Measurements from ENCODE around the gene OR52K1. TPM values are rescaled to one million over a fixed set of nuclear protein-coding genes. Genes with fewer than 3 reads are reported as not detected.

The OR52K1 gene
- total RNA-seq = not detected

- no peaks in the 10 kb centered on the region for H3K4me1 ChIP-seq
- no peak for TF ChIP-seq CTCF (IDR thresholded peaks at IDR 0.05)
- no peaks in the 10 kb centered on the region for H3K27me3 ChIP-seq
- H3K27ac ChIP-seq = no peak within 1 kb of the TSS
- no peak within 1 kb of the TSS for H3K4me3 ChIP-seq
- no peaks in the 10 kb centered on the region for H3K9me3 ChIP-seq
- H3K36me3 ChIP-seq = no peaks in the 10 kb centered on the region
- DNase-seq (ENCODE audit: low spot score) = no peak
These were observed at the start of gene OR52K1 for GRCh38 chr11:4482445-4482844. Gene OR52K1 (plus strand): TSS chr11:4482646. CDS start chr11:4488901, 6,255 bp downstream.

- H3K4me3 ChIP-seq = no peak overlapping the region
- H3K27me3 ChIP-seq = no peaks in the 10 kb centered on the region
- H3K27ac ChIP-seq = no peak overlapping the region
- no peak for DNase-seq (ENCODE audit: low spot score)
- no peaks in the 10 kb centered on the region for H3K36me3 ChIP-seq
- H3K4me1 ChIP-seq = no peaks in the 10 kb centered on the region
- TF ChIP-seq CTCF (IDR thresholded peaks at IDR 0.05) = no peak
- no peaks in the 10 kb centered on the region for H3K9me3 ChIP-seq
These were observed 48.6 kb upstream of the OR52K1 start for GRCh38 chr11:4433856-4434255.

GRCh38 chr11:4436411-4436810, 46.0 kb upstream of the OR52K1 start:
- Histone ChIP-seq H3K36me3 (no peaks in the 10 kb centered on the region), H3K4me3 (no peak overlapping the region), H3K4me1 (no peaks in the 10 kb centered on the region), H3K27me3 (no peaks in the 10 kb centered on the region), H3K9me3 (peaks cover 0 to 6% of the 10 kb centered on the region in 2 donors), H3K27ac (no peak overlapping the region)
- no peak for DNase-seq (ENCODE audit: low spot score)
- TF ChIP-seq CTCF (IDR thresholded peaks at IDR 0.05) = no peak

GRCh38 chr11:4441515-4441914, 40.9 kb upstream of the OR52K1 start:
- Histone ChIP-seq H3K4me3 (no peak overlapping the region), H3K27me3 (no peaks in the 10 kb centered on the region), H3K4me1 (no peaks in the 10 kb centered on the region), H3K36me3 (no peaks in the 10 kb centered on the region), H3K9me3 (peaks cover 0 to 6% of the 10 kb centered on the region in 2 donors), H3K27ac (no peak overlapping the region)
- no peak for DNase-seq (ENCODE audit: low spot score)
- TF ChIP-seq CTCF (IDR thresholded peaks at IDR 0.05) = no peak

GRCh38 chr11:4443232-4443891, 39.1 kb upstream of the OR52K1 start:
- peaks cover 0 to 6% of the 10 kb centered on the region in 2 donors for H3K9me3 ChIP-seq
- no peaks in the 10 kb centered on the region for H3K27me3 ChIP-seq
- H3K4me3 ChIP-seq = no peak overlapping the region
- H3K4me1 ChIP-seq = no peaks in the 10 kb centered on the region
- H3K27ac ChIP-seq = no peak overlapping the region
- H3K36me3 ChIP-seq = no peaks in the 10 kb centered on the region
- TF ChIP-seq CTCF (IDR thresholded peaks at IDR 0.05) = no peak
- no peak for DNase-seq (ENCODE audit: low spot score)

- Histone ChIP-seq H3K27me3 (no peaks in the 10 kb centered on the region), H3K4me1 (no peaks in the 10 kb centered on the region), H3K9me3 (no peaks in the 10 kb centered on the region), H3K4me3 (no peak within 1 kb of the TSS), H3K27ac (no peak within 1 kb of the TSS), H3K36me3 (no peaks in the 10 kb centered on the region)
- no peak for TF ChIP-seq CTCF (IDR thresholded peaks at IDR 0.05)
- DNase-seq (ENCODE audit: low spot score) = no peak
These were observed 33.5 kb upstream of the OR52K1 start, which contains the start of gene OR52K2 for GRCh38 chr11:4448995-4449394. Gene OR52K2 (plus strand): TSS chr11:4449295. CDS start chr11:4449340, 45 bp downstream.
